Measurements from ENCODE around the gene ELMO1.

The ELMO1 gene

DNA sequence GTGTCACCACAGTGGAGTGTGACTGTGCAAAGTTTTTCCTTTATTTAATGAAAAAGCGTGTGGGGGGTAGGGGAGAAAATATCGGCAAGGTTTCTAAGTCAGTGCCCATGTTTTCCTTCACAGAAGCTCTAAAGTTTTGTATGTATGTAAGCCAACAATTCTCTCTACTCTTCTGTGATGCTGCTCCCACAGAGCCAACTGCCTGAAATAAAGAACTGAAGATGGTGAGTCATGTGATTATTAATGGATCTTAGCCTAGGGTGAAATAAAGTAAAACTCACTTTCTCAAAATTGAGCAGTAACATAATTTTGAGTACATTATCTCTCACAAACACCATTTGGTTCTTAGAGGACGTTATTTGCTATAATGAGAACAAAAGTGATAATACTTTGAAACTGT, 143.7 kb downstream of the ELMO1 start:
- DNase-seq, result no peak

DNA sequence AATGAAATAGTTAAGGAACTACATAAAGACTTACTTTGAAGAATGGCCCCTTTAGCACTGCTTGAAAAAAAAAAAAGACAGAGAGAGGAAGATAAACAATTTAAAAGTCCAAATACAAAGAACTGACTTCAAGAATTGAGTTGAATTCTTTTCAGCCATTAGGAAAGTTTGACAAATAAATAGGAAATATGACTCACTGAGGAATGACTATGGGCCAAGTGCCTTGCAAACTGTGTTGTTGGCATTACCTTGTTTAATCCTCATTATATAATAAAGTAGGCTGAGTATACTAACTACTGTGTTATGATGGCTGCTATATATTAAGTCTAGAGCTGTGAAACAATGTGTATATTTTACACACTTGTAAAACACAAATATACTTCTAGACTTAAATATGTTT, 151.1 kb downstream of the ELMO1 start:
- no peak for DNase-seq

DNA sequence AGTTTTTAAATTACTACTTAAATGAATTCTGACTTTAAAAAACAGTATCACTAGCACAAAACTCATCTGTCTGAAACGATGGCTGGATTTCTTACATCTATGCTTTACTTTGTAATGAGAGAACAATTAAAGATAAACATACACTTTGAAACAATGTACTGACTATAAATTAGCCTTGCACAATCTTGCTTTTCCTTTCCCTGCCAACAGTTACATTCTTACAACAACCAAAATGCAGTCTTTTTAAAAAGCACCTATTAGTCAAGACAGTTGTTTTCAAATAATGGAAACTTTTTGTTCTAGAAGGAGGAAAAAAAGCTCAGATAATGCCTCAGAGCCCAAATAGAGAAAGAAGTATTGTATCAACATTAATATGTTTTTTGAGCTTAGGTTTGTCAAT, 153.3 kb downstream of the ELMO1 start:
- no peak for DNase-seq

GRCh38 chr7:37290731-37291130, 157.9 kb downstream of the ELMO1 start:
- DNase-seq, result no peak

DNA sequence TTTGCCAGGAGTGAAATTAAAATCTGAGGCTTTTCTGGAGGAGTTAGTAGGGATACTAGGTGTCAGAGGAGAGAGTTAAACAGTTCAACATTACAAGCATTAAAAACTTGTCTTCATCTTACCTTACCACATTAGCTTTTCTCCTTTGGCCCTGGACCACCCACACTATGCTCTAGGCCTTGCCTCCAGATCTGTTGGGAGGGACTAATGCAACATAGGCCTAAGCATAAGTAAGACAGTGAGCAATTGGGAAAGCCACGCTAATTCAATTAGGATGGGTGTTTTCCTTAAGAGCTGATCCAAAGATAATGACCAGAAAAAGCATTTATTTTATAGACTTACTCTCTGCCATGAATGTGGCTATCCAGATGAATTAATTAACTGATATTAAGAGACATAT, 158.9 kb downstream of the ELMO1 start:
- no peak for DNase-seq

DNA sequence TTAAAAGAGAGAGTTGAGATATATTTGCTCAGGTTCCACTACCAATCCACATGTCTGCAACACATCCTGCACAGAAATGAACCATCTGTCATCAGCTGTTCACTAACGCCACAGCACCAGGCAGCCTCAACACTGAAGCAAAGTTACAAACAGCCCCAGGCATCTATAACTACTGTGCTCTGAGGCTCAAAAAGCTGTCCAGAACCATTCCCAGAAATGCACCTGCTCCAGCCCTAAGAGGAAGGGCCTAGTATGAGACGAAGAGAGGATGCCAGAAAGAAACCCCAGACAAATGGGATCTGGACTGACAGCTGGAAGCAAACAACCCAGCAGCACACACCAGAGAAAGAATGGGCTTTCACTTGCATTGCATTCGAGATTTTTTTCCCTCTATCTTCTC, 159.3 kb downstream of the ELMO1 start:
- DNase-seq, result no peak

GRCh38 chr7:37287131-37287855, 161.4 kb downstream of the ELMO1 start:
- no peak for DNase-seq

DNA sequence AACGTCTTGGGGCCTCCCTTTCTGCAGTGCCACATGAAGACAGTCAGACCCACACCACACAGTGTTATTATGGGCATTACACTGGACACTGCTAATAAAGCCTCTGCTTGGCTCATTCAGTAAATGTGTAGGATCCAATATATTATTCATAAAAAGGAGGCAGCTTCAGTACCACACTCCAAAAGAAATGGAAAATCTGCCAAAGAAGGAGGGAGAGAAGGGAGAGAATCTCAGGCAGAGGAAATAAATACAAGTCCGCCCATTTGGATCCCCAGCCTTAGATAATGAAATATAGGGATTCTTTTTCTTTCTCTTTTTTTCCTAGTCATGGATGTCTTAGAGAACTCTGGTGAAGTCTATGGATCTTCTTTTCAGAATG, 162.2 kb downstream of the ELMO1 start:
- no peak for DNase-seq

GRCh38 chr7:37285706-37286453, 162.8 kb downstream of the ELMO1 start:
- DNase-seq, result peak; percentile 5

DNA sequence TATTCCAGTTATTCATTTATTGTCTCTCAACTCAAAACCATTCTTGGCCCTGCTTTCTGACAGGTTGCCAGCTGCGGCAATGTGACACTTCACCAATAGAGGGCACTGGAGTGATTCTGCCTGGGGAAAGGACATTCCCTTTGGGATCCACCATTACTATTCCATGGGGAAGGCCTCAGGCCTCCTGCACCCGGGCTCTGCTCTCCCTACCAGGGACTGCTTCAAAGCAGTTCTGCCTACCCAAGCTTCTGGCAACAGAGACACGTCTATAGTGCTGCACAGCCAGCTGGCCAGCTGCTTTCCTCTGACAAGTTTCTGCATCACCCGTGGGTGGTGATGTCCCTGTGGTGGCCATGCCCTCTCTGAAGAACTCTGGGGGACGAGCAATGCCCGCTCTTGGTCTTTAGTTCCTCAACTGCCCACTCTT, 163.8 kb downstream of the ELMO1 start:
- DNase-seq, result peak; percentile 48

DNA sequence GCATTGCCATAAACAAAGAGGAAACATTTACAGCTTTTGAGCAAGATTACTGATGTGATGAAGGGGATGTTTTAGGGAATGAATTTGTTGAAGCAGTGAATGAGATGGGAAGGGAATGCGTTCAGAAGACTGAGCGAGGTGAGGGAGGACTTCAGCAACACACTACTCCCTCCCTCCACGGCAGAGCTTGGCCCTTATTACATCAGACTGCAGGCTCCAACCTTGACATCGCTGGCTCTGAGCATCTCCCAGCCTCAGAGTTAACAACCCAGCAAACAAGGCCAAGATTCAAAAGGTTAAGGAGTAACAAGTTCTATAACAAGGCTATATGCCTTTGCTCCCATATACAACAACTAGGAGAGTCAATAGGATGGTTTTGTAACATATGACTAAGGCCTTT, 164.4 kb downstream of the ELMO1 start:
- DNase-seq, result no peak

GRCh38 chr7:37283716-37284115, 164.9 kb downstream of the ELMO1 start:
- no peak for DNase-seq

GRCh38 chr7:37282927-37283326, 165.7 kb downstream of the ELMO1 start:
- no peak for DNase-seq

- DNase-seq, result no peak
Measured at GRCh38 chr7:37282093-37282444, 166.6 kb downstream of the ELMO1 start.

DNA sequence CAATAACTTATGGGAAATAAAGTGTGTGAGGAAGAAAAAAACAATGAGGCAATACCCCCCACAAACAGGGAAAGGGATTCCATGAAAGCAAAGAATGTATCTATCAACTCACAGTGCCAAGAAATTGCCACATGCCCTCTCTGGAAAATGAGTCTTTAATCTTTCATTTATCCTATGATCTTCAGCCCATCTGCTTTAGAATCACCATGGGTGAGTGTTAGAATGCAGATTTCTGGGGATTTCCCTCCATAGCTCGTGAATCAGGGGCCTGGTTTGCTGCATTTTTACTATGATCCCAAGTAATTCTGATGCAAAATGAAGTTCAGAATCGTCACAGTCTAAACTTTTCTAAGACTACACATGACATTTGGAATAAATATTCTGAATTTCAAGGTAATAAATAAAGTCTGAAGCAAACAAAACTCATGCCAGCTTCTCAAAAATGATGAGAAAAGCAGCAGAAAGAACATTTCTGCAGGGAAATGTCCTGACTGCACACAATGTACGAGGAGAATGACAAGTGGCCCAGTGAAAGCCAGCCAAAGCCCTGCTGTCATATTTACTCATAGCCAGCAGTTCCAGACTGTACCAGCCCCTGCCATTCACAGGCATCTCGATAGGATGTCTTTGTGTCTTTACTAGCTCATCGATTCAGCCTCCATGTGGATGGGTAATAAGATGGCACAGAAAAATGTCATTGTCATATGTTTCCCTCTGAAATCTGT, 167.1 kb downstream of the ELMO1 start:
- DNase-seq, result no peak

DNA sequence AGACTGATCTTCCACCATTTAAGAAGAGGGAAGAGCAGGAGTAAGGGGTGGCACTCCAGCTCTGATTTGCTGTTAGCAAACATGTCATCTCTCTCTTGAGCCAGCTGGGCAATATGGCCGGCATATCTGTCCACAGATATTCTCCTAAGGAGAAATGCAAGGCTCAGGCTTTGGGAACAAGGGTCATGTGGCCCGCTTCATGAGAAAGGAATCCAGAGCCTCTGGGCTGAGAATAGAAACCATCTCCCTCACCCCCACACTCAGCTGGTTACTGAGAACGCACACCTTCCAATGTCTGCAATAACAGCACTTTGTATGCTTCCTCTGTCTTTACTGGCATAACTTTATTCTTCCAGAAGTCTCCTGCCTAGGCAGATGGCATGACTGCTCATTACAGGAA, 171.2 kb downstream of the ELMO1 start:
- no peak for DNase-seq

DNA sequence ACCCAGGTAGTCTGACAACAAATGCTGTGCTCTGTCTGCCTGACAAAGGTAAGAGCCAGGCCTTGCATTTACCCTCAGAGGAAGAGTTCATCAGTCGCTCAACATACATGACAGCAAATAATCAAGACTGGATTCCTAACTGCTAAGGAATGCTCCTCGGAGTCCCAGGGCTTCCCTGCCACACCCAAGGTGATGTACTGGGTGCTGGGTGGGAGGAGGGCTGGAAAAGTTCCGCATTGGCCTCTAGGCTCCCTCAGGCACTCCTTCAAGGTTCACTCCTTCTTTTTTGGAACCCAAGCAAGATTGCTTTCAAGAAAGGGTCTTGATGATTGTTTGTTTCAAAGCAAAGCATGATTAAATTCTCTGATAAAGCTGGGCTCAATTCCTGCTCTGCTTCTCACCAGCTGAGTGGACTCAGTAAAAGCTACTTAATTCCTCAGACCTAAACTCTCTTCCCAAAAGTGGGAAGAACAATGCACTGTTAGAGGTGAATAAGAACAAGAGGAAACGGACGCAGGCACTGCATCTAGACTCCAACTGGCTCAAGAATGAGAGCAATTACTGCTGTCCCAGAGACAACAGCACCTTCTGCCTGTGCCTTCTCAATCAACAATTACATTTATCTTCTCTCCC, 173.5 kb downstream of the ELMO1 start:
- DNase-seq, result no peak

DNA sequence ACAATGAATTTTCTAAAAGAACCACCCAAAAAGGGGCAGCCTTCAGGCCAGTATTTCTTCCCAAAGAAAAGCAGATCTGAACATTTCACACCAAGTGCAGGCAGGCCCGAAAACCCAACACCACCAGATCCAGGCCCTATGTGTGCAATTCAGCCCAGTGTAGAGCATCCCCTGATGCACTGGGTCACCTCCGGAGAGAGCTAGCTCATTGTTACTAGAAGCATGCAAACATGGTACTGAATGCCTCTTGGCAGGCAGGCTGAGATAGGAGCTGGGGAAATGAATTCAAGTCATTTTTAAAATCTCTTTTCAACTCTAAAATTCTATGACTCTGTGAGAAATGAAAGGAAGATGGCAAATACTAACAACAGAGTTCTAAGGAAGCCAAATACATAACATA, 174.8 kb downstream of the ELMO1 start:
- no peak for DNase-seq

DNA sequence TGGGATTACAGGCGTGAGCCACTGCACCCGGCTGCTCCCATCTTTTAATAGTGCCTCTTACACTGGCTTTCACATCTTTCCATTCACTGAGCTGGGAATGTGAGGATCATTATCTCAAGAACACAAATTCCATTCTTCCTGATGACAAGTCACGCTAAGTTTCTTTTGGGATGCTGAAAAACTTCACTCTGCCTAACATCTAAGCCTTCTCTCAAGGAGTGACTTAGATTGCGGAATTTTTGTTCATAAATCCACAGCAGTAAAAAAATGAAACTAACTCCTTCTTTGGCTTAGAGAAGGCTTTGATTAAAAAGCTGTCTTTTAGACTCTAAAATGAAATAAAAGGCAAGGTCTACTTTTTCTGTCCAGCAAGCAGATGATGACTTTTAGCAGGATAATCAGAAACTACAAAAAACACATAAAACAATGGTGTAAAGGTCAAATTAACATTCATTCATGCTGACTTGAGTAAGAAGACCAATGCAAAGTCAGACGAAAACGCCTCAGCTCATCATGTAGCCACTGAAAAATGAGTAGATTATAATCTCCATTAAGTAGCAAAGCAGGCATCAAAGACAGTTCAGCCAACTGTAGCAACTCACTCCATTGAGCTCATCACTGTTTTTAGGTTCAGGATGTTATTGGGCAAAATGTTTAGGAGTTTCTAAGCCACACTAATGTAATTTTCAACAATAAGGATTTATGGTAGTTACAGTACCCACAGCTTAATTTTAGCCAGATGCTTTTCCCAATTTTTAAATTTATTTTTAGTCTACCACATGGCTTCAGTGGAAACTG, 178.8 kb downstream of the ELMO1 start:
- DNase-seq, result no peak

DNA sequence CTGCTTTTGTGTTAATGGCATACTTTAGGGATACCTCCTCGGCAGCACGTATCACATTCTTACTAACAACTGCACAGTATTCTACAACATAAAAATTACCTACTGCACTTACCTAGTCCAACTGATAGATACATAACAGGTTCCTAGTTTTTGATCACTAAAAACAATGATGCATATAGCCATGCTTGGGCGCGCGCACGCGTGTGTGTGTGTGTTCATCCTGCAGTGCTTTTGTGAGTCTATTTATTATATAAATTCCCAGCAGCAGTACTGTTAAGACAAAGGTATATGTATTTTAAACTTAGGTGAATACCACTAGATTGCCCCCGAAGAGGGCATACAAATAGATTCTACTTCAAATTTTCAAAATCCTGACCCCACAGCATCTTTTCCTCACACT, 181.4 kb downstream of the ELMO1 start:
- DNase-seq, result no peak

DNA sequence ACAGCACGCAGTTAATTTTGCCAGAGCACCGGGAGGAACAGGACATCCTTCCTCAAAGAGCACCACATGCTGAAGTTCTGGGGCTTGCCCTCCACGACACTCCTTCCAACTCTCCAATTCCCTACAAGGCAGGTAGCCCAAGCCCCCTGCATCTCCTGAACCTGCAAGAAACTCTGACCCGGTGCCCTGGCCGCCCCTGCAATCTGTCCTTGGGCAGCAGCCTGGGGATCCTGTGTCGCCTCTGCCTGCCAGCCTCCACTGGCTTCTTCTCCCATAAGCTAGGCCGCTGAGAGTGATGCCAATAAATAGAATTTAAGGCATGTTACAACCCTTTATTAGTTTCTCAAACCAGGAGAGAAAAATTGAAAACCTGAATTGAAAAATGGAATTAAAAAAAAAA, 182.8 kb downstream of the ELMO1 start:
- DNase-seq, result no peak

DNA sequence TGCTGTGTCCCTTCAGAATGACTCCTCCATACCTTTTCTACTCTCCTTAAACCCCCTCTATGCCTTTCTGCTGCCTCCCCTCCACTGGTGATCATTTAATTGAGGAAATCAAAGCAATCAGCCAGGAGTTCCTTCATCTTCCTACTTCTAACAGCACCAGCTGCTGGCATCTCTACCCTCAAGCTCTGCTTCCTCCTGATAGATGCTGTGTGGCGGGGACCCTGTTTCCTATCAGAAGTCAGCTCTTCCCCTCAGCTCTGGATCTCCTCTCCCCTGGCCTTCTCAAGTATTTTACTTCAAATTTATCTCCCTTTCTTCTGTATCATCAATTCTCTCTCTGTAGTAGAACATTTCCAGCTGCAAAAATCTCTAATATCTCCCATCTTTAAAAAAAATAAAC, 183.7 kb downstream of the ELMO1 start:
- no peak for DNase-seq

GRCh38 chr7:37262181-37262580, 186.5 kb downstream of the ELMO1 start:
- no peak for DNase-seq
